HG03066 (cell line): Measurements from ENCODE around the gene MUC21.
"Not testable (repeated sequence)": the region's sequence is repeated elsewhere in the genome, so short reads cannot be mapped to it uniquely, and the experiment has no call there.

Source experiments
- ATAC-seq: cut with Tn5 transposase; IDR thresholded peaks from one replicate; pipeline ENCODE4 v1.9.1; 2021; ENCODE audit warnings: low read depth; ENCODE audit not compliant: unreplicated experiment

The MUC21 gene

DNA sequence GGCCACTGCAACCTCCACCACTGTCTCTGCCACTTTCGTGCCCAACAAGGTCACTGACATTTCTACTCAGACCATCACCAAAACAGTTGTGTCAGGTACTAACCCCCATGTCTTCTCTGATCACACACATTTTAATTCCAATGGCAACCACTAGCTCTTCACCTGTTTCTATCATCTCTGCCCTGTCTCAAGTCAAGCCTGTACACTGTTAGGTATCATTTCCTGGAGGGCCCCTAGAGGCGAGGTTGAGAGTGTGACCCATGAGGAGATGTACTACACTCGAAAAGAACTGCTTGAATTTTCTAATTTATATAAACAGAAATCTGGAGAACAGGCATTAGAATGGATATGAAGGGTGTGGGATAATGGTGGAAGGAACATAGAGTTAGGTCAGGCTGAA, 17.4 kb upstream of the MUC21 start:
- no peak for ATAC-seq

GRCh38 chr6:30969171-30969570, 14.3 kb upstream of the MUC21 start:
- not testable (repeated sequence) for ATAC-seq

DNA sequence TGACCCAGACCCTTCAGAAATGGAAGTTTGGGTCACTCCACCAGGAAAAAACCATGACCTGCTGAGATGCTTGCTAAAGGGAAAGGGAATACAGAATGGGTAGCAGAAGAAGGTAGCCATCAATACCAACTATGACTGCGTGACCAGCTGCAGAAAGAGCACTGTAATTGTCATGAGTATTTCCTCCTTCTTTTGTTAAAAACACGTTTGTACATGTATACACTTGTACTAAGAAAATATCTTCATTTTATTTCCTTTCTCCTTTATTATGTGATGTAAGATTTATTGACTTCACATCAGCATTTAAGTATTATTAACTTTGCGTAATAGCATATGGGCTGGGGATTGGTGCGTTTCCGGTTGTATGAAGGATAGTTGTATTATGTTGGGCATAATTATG, 12.6 kb upstream of the MUC21 start:
- no peak for ATAC-seq

DNA sequence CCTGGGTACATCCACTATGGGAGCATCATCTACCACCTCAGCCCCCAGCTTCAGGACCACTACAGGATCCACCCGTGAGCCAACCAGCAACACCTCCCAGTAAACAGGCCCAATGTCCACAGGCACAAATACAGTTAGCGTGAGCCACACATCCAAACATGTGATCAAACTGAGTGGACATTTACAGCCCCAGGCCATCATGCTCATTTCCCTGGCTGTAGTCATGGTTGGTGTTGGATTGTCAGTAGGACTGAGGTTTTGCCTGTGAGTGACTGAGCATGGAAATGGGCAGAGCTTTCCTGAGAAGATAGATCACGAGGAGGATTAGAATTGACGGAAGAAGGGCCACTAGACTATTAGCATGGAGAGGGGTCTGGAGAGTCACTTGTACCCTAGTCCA, 10.7 kb upstream of the MUC21 start:
- ATAC-seq, result no peak

DNA sequence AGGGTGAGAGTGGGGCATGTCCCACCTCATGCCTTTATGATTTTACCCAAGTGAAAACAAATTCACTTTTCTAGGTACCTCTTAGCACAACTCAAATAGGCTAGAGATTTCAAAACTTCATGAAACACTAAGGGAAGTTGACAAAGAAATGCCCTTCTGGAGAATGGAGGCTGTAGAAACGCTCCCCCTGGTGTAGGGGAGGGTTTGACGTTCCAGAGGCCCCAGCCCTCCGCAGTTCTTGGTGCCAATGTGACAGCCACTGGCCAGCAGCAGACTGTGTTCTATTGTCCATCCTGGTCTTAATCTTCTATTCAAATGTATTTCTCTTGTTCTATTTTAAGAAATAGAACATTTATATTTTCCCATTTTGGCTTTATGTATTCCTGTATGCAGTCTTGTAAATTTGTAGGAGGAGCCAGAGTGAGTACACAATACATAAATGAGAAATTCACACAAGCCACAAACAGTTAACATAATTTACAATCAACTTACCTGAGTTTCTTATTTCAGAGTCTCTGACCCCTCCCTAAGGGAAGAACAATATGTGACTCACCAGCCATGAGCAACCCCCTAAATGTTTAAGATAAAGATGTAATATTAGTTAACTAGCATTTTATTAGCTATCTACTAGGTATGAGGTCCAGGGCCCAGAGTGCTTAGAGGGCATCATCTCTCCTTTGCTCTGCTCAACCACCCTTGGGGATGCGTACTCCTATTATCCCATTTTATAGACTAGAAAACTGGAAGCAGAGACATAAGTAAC, 8.8 kb upstream of the MUC21 start:
- no peak for ATAC-seq

DNA sequence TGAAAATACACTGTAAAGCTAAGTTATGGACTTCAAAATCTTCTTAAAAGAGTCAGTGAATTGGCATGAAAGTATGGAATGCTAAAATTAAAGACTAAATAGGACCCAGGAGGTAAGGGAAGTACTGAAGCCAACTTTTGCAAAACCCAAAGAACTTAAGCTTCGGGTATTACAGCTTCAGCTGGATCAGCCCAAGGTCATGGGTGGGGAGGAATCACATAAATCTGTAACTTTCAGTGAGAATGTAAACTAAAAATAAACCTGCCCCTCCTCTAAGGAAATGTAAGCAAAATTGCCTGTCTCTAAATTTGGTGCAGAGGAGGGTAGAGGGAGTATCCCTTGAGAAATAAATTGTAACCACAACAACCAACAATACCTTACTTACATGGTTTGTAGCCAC, 4.4 kb upstream of the MUC21 start:
- ATAC-seq, result no peak

GRCh38 chr6:30979690-30980089, 3.8 kb upstream of the MUC21 start:
- ATAC-seq, result no peak

DNA sequence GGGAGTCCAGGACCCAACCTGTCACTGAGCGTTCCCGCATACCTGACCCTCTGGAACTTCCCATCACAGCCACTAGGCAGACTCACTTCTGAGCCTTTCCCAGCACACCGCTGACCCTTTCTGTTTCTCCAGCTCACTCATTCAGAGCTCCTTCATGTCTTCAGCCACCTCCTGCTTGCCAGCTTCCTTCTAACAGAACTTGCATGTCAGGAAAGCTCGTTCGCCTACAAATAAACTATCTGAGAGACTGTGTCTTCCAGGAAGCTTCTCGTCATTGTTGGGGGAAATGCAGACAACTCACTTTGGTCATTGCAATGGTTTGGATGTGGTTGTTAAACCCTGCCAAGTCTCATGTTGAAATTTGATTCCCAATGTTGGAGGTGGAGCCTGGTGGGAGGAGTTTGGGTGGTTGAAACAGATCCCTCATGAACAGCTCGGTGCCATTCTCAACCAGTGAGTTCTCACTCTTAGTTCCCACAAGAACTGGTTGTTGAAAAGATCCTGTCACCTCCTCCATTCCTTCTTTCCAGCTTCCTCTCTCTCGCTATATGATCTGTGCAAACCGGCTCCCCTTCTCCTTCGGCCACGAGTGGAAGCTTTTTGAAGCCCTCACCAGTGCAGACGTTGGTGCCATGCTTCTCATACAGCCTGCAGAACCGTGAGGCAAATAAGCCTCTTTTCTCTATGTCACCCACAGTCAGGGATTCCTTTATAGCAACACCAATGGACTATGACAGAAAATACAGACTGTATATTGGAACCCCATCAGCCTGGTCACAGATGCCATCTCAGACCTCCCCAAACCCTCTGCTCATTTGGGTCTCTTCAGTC, 1.4 kb upstream of the MUC21 start:
- ATAC-seq, result no peak

- no peak for ATAC-seq
Measured at GRCh38 chr6:30985490-30985889, 2.0 kb downstream of the MUC21 start.

- no peak for ATAC-seq
Measured at GRCh38 chr6:30987304-30987703, 3.8 kb downstream of the MUC21 start.

GRCh38 chr6:30988209-30988825, 4.8 kb downstream of the MUC21 start:
- no peak for ATAC-seq

- no peak for ATAC-seq
Measured at GRCh38 chr6:30990422-30991086, 7.0 kb downstream of the MUC21 start.

GRCh38 chr6:30991891-30992290, 8.4 kb downstream of the MUC21 start:
- no peak for ATAC-seq

DNA sequence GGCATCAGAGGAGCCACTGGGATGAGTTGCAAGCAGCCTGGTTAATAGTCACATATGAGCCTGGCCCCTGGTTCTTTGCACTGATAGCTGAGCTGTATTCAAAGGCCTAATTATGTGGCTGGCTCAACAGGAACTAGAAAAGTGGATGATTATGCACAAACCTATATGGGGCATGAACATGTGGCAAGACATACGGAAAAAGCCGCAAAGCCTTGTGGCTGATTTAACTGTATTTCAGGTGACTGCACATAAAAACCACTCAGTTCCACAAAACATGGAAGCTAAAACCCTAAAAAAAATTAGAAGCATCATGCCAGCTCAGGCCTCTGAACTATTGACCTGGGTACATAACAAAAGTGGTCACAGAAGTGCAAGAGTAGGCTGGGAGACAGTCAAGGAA, 13.8 kb downstream of the MUC21 start:
- no peak for ATAC-seq

- no peak for ATAC-seq
Measured at GRCh38 chr6:30998785-30999184, 15.3 kb downstream of the MUC21 start.

DNA sequence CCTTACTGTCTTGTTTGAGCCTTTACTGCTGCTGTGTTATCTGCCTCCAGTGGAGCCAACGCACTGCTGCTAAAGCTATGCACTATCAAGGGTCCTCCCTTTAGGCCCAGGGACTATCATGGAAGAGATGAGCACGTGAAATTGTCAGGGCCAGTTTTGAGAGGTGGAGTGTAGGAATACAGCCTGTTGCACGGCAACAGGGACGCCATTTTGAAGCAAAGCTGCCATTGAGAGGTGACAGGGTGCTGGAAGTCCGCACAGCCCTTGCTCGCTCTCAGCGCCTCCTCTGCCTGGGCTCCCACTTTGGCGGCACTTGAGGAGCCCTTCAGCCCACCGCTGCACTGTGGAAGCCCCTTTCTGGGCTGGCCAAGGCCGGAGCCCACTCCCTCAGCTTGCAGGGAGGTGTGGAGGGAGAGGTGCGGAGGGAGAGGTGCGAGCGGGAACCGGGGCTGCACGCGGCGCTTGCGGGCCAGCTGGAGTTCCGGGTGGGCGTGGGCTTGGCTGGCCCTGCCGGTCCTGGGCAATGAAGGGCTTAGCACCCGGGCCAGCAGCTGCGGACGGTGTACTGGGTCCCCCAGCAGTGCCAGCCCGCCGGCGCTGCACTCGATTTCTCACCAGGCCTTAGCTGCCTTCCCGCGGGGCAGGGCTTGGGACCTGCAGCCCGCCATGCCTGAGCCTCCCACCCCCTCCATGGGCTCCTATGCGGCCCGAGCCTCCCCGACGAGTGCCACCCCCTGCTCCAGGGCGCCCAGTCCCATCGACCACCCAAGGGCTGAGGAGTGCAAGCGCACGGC, 16.7 kb downstream of the MUC21 start:
- not testable (repeated sequence) for ATAC-seq

- no peak for ATAC-seq
Measured at GRCh38 chr6:31001281-31001888, 17.9 kb downstream of the MUC21 start.

- ATAC-seq, result no peak
Measured at GRCh38 chr6:31002471-31002870, 19.0 kb downstream of the MUC21 start.

GRCh38 chr6:31004794-31005193, 21.3 kb downstream of the MUC21 start:
- ATAC-seq, result no peak
